A549 (cell line): ENCODE results near the gene FAM216B.

Source experiments
- CEBPB ChIP-seq, 2 experiments: fragments of >200 bp in 1 of 2; sonication (Bioruptor Twin) in 1 of 2; formaldehyde crosslinking in 1 of 2; IDR thresholded peaks; 2 replicates each; pipeline ENCODE4 v1.6.1; 2012 to 2016
- EP300 ChIP-seq, 2 experiments: fragments of >200 bp; sonication (Bioruptor Twin); formaldehyde crosslinking; IDR thresholded peaks; 2 replicates in 1 of 2; 3 replicates in 1 of 2; pipeline ENCODE4 v1.6.1; 2016 to 2017
- HDAC2 ChIP-seq: fragments of 200-600 bp; sonication (generic); IDR thresholded peaks from 2 replicates; pipeline ENCODE4 v1.6.1; 2016
- JUNB ChIP-seq: fragments of >200 bp; sonication (Bioruptor Twin); formaldehyde crosslinking; IDR thresholded peaks from 2 replicates; pipeline ENCODE4 v1.6.1; 2016
- MYC ChIP-seq: IDR thresholded peaks from 2 replicates; pipeline ENCODE4 v1.6.1; 2012; ENCODE audit warnings: mild to moderate bottlenecking, inconsistent platforms, low read length, improper control_type of control experiment, borderline replicate concordance
- POLR2A ChIP-seq: IDR thresholded peaks from 2 replicates; pipeline ENCODE4 v1.6.1; 2012; ENCODE audit warnings: mild to moderate bottlenecking, low read length
- RAD21 ChIP-seq, 2 experiments: fragments of >200 bp in 1 of 2; sonication (Bioruptor Twin) in 1 of 2; formaldehyde crosslinking in 1 of 2; IDR thresholded peaks in 1 of 2; conservative IDR thresholded peaks in 1 of 2; 2 replicates in 1 of 2; 3 replicates in 1 of 2; pipeline ENCODE4 v1.6.1; 2012 to 2018; ENCODE audit warnings: inconsistent platforms in 1 of 2
- RCOR1 ChIP-seq: fragments of 150-350 bp; IDR thresholded peaks from 2 replicates; pipeline ENCODE4 v1.6.1; 2014; ENCODE audit warnings: antibody characterized with exemption, low read length, low read depth
- RNF2 ChIP-seq: fragments of 200-600 bp; sonication (generic); IDR thresholded peaks from 2 replicates; pipeline ENCODE4 v1.6.1; 2016; ENCODE audit warnings: low read depth, mild to moderate bottlenecking, antibody characterized with exemption, moderate library complexity, borderline replicate concordance
- TF ChIP-seq, protein P1 (sequence below): fragments of >200 bp; sonication (Bioruptor Twin); formaldehyde crosslinking; IDR thresholded peaks from 3 replicates; pipeline ENCODE4 v1.5.1; 2016
- TF ChIP-seq, protein P2 (sequence below): fragments of 200-600 bp; sonication (generic); IDR thresholded peaks from 2 replicates; pipeline ENCODE4 v1.6.1; 2016; ENCODE audit warnings: antibody characterized with exemption, mild to moderate bottlenecking, moderate library complexity

DNA sequence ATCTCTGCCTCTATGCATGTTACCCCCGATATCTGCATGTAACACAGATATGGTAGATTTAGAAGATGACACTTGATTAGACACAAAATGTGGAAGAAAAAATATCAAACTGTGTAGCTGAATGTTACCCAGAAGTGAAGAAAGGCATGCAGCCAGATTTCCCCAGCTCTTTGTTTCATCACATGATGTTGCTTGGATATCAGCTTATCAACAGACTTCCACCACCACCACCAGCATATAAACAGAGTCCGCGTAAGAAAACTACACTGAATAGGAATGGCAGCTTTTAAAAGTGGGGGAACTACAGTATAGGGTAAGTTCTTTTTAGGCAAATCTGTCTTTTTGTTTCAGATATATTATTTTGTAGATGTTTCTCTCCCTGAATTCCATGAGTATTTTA, at the start of gene FAM216B:
- TF ChIP-seq MYC (no peak), POLR2A (no peak), CEBPB (IDR thresholded peaks at IDR 0.05) (no peak), JUNB (no peak), RAD21 (conservative IDR thresholded peaks at IDR 0.05 in 1 of 2, IDR thresholded peaks at IDR 0.05 in 1 of 2) (no peak), EP300 (IDR thresholded peaks at IDR 0.05) (no peak), HDAC2 (no peak), RNF2 (no peak), RCOR1 (no peak)
- TF ChIP-seq, protein P1, sequence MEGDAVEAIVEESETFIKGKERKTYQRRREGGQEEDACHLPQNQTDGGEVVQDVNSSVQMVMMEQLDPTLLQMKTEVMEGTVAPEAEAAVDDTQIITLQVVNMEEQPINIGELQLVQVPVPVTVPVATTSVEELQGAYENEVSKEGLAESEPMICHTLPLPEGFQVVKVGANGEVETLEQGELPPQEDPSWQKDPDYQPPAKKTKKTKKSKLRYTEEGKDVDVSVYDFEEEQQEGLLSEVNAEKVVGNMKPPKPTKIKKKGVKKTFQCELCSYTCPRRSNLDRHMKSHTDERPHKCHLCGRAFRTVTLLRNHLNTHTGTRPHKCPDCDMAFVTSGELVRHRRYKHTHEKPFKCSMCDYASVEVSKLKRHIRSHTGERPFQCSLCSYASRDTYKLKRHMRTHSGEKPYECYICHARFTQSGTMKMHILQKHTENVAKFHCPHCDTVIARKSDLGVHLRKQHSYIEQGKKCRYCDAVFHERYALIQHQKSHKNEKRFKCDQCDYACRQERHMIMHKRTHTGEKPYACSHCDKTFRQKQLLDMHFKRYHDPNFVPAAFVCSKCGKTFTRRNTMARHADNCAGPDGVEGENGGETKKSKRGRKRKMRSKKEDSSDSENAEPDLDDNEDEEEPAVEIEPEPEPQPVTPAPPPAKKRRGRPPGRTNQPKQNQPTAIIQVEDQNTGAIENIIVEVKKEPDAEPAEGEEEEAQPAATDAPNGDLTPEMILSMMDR = no peak
- TF ChIP-seq, protein P2, sequence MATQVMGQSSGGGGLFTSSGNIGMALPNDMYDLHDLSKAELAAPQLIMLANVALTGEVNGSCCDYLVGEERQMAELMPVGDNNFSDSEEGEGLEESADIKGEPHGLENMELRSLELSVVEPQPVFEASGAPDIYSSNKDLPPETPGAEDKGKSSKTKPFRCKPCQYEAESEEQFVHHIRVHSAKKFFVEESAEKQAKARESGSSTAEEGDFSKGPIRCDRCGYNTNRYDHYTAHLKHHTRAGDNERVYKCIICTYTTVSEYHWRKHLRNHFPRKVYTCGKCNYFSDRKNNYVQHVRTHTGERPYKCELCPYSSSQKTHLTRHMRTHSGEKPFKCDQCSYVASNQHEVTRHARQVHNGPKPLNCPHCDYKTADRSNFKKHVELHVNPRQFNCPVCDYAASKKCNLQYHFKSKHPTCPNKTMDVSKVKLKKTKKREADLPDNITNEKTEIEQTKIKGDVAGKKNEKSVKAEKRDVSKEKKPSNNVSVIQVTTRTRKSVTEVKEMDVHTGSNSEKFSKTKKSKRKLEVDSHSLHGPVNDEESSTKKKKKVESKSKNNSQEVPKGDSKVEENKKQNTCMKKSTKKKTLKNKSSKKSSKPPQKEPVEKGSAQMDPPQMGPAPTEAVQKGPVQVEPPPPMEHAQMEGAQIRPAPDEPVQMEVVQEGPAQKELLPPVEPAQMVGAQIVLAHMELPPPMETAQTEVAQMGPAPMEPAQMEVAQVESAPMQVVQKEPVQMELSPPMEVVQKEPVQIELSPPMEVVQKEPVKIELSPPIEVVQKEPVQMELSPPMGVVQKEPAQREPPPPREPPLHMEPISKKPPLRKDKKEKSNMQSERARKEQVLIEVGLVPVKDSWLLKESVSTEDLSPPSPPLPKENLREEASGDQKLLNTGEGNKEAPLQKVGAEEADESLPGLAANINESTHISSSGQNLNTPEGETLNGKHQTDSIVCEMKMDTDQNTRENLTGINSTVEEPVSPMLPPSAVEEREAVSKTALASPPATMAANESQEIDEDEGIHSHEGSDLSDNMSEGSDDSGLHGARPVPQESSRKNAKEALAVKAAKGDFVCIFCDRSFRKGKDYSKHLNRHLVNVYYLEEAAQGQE = no peak
